Liver (tissue), 9 donors: ENCODE results near the gene NUDT16L1. TPM values are rescaled to one million over a fixed set of nuclear protein-coding genes. Genes with fewer than 3 reads are reported as not detected.
A peak's percentile ranks its signal among the peaks of the same experiment; 100 is the strongest.

Source experiments
- DNase-seq: peaks from one replicate; pipeline ENCODE4 v3.0.0-alpha.2; 2017; ENCODE audit warnings: low spot score
- H3K27ac ChIP-seq, 2 donors: one replicate each; pipeline ENCODE4 v1.7.0; 2013; ENCODE audit warnings: inconsistent platforms in 2 of 2, low read length in 2 of 2, control low read depth in 1 of 2, low read depth in 1 of 2, mild to moderate bottlenecking in 1 of 2
- H3K27me3 ChIP-seq, 4 donors: one replicate each; pipeline versions ENCODE4 v1.6.1 to v1.7.0; 2013; ENCODE audit warnings: low read length in 3 of 4, inconsistent platforms in 1 of 4, mild to moderate bottlenecking in 1 of 4, moderate library complexity in 1 of 4; ENCODE audit not compliant: control insufficient read depth in 4 of 4, insufficient read depth in 4 of 4
- H3K36me3 ChIP-seq, 4 donors: one replicate each; pipeline versions ENCODE4 v1.6.1 to v1.7.0; 2013; ENCODE audit warnings: low read length in 3 of 4, mild to moderate bottlenecking in 3 of 4, low read depth in 1 of 4, moderate library complexity in 1 of 4; ENCODE audit not compliant: control insufficient read depth in 4 of 4, insufficient read depth in 3 of 4
- H3K4me1 ChIP-seq, 4 donors: one replicate each; pipeline versions ENCODE4 v1.6.1 to v1.7.0; 2013; ENCODE audit warnings: low read length in 3 of 4, mild to moderate bottlenecking in 3 of 4, moderate library complexity in 1 of 4; ENCODE audit not compliant: control insufficient read depth in 4 of 4, insufficient read depth in 4 of 4
- H3K4me3 ChIP-seq, 3 donors: one replicate each; pipeline versions ENCODE4 v1.6.1 to v1.7.0; 2013; ENCODE audit warnings: low read length in 3 of 3, control low read depth in 1 of 3, low read depth in 1 of 3, mild to moderate bottlenecking in 1 of 3
- H3K9ac ChIP-seq, 2 donors: one replicate each; pipeline ENCODE4 v1.7.0; 2013; ENCODE audit warnings: low read length in 2 of 2, mild to moderate bottlenecking in 2 of 2, moderate library complexity in 2 of 2, control low read depth in 1 of 2, low read depth in 1 of 2
- H3K9me3 ChIP-seq, 4 donors: one replicate each; pipeline versions ENCODE4 v1.6.1 to v1.7.0; 2013; ENCODE audit warnings: low read length in 3 of 4; ENCODE audit not compliant: control insufficient read depth in 4 of 4
- ATF3 ChIP-seq: IDR thresholded peaks from 2 replicates; pipeline ENCODE4 v1.6.1; 2016; ENCODE audit warnings: antibody characterized with exemption
- EGR1 ChIP-seq, 2 donors: IDR thresholded peaks; 2 replicates each; pipeline ENCODE4 v1.6.1; 2016 to 2018; ENCODE audit warnings: antibody characterized with exemption in 2 of 2, low read depth in 2 of 2
- FOXA1 ChIP-seq: IDR thresholded peaks from 2 replicates; pipeline ENCODE4 v1.6.1; 2016; ENCODE audit warnings: antibody characterized with exemption
- FOXA2 ChIP-seq: IDR thresholded peaks from 2 replicates; pipeline ENCODE4 v1.6.1; 2016; ENCODE audit warnings: antibody characterized with exemption
- GABPA ChIP-seq, 2 donors: IDR thresholded peaks in 1 of 2; conservative IDR thresholded peaks in 1 of 2; 2 replicates each; pipeline ENCODE4 v1.6.1; 2016; ENCODE audit warnings: antibody characterized with exemption in 2 of 2, mild to moderate bottlenecking in 1 of 2, moderate library complexity in 1 of 2
- HNF4A ChIP-seq, 2 donors: conservative IDR thresholded peaks; 2 replicates each; pipeline ENCODE4 v1.6.1; 2016; ENCODE audit warnings: antibody characterized with exemption in 2 of 2, mild to moderate bottlenecking in 2 of 2
- HNF4G ChIP-seq: IDR thresholded peaks from 2 replicates; pipeline ENCODE4 v1.6.1; 2016; ENCODE audit warnings: antibody characterized with exemption
- JUND ChIP-seq, 2 donors: IDR thresholded peaks; 2 replicates each; pipeline ENCODE4 v1.6.1; 2016; ENCODE audit warnings: antibody characterized with exemption in 2 of 2
- NR2F2 ChIP-seq: IDR thresholded peaks from 2 replicates; pipeline ENCODE4 v1.6.1; 2016; ENCODE audit warnings: antibody characterized with exemption
- RAD21 ChIP-seq, 2 donors: IDR thresholded peaks; 2 replicates each; pipeline ENCODE4 v1.6.1; 2016; ENCODE audit warnings: antibody characterized with exemption in 2 of 2, mild to moderate bottlenecking in 2 of 2
- RXRA ChIP-seq, 2 donors: IDR thresholded peaks; 2 replicates each; pipeline ENCODE4 v1.6.1; 2017 to 2018; ENCODE audit warnings: antibody characterized with exemption in 2 of 2, mild to moderate bottlenecking in 1 of 2
- SP1 ChIP-seq: IDR thresholded peaks from 2 replicates; pipeline ENCODE4 v1.6.1; 2018; ENCODE audit warnings: antibody characterized with exemption, mild to moderate bottlenecking
- TAF1 ChIP-seq: conservative IDR thresholded peaks from 2 replicates; pipeline ENCODE4 v1.6.1; 2016; ENCODE audit warnings: antibody characterized with exemption, mild to moderate bottlenecking
- YY1 ChIP-seq: IDR thresholded peaks from 2 replicates; pipeline ENCODE4 v1.6.1; 2016; ENCODE audit warnings: antibody characterized with exemption, mild to moderate bottlenecking
- WGBS: extraction: QIAGEN DNeasy Blood & Tissue Kit; methylation state at CpG from one replicate; pipeline ENCODE4 v1.1.7; 2013; 5-methylcytosine and 5-hydroxymethylcytosine counted together
- polyA plus RNA-seq, 2 donors: library from polyadenylated mRNA; stranded (reverse) in 1 of 2; unstranded in 1 of 2; fragments of 200-250 nt in 1 of 2; fragments of >200 nt in 1 of 2; fragmentation: Nextera tagmentation in 1 of 2; extraction: Ambion mirVana in 1 of 2; gene quantifications; one replicate each; pipeline versions ENCODE4 v1.2.1 to v1.2.3, GENCODE V29; 2013 to 2015
- total RNA-seq, 2 donors: library from RNA; depleted of rRNA; stranded (reverse); fragments of >200 nt; gene quantifications; one replicate each; pipeline ENCODE4 v1.2.3, GENCODE V29; 2014
- TF ChIP-seq, protein P1 (sequence below): IDR thresholded peaks from 2 replicates; pipeline ENCODE4 v1.6.1; 2016; ENCODE audit warnings: antibody characterized with exemption
- TF ChIP-seq, protein P2 (sequence below): IDR thresholded peaks from 2 replicates; pipeline ENCODE4 v1.6.1; 2016; ENCODE audit warnings: antibody characterized with exemption
- TF ChIP-seq, protein P3 (sequence below): IDR thresholded peaks from 2 replicates; pipeline ENCODE4 v1.6.1; 2016; ENCODE audit warnings: antibody characterized with exemption, mild to moderate bottlenecking
- TF ChIP-seq, protein P4 (sequence below): fragments of 150-350 bp; IDR thresholded peaks from 2 replicates; pipeline ENCODE4 v1.5.1; 2017; ENCODE audit warnings: improper control_type of control experiment, low read depth, low read length; ENCODE audit not compliant: missing input control
- donor health status: healthy.
- donor health status: healthy.
- donor health status: healthy.
- donor health status: healthy.
- donor health status: healthy.

The NUDT16L1 gene
- total and polyA plus RNA-seq, 4 donors = 22.4 to 43.4 (median 36.3) TPM

- Histone ChIP-seq H3K4me3 (no peak overlapping the region), H3K27ac (peak overlapping the region; percentile 42 to 54), H3K36me3 (peaks cover 12 to 44% (median 23%) of the 10 kb centered on the region in 4 donors), H3K4me1 (peaks cover 0 to 23% (median 11%) of the 10 kb centered on the region in 4 donors), H3K27me3 (no peaks in the 10 kb centered on the region), H3K9me3 (no peaks in the 10 kb centered on the region), H3K9ac (no peak overlapping the region)
- WGBS = 86% methylated on average over 17 of the region's 17 CpGs
- DNase-seq = no peak
- TF ChIP-seq, protein P1, sequence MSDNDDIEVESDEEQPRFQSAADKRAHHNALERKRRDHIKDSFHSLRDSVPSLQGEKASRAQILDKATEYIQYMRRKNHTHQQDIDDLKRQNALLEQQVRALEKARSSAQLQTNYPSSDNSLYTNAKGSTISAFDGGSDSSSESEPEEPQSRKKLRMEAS = no peak
Observed at GRCh38 chr16:4701791-4702465, 8.6 kb downstream of the NUDT16L1 start.

- no peak overlapping the region for H3K4me3 ChIP-seq
- peaks cover 12 to 44% (median 23%) of the 10 kb centered on the region in 4 donors for H3K36me3 ChIP-seq
- no peak for DNase-seq
- 32% methylated on average over 7 of the region's 7 CpGs for WGBS
- H3K9ac ChIP-seq = peak overlapping the region in 1 of 2 donors; percentile 6
- H3K9me3 ChIP-seq = no peaks in the 10 kb centered on the region
- TF ChIP-seq NR2F2 (peak; percentile 45), HNF4G (no peak), TAF1 (no peak), FOXA2 (no peak), HNF4A (conservative IDR thresholded peaks at IDR 0.05) (peak; percentile 62 to 66), RXRA (IDR thresholded peaks at IDR 0.05) (peak; percentile 75 to 78), YY1 (peak; percentile 39), ATF3 (no peak), JUND (IDR thresholded peaks at IDR 0.05) (no peak), FOXA1 (no peak), SP1 (peak; percentile 77), EGR1 (IDR thresholded peaks at IDR 0.05; ENCODE audit: low read depth in 2 of 2) (peak in 1 of 2 donors; percentile 19), RAD21 (IDR thresholded peaks at IDR 0.05) (peak in 1 of 2 donors; percentile 48), GABPA (IDR thresholded peaks at IDR 0.05 in 1 of 2, conservative IDR thresholded peaks at IDR 0.05 in 1 of 2) (no peak)
- TF ChIP-seq, protein P1 = no peak
- TF ChIP-seq, protein P2, sequence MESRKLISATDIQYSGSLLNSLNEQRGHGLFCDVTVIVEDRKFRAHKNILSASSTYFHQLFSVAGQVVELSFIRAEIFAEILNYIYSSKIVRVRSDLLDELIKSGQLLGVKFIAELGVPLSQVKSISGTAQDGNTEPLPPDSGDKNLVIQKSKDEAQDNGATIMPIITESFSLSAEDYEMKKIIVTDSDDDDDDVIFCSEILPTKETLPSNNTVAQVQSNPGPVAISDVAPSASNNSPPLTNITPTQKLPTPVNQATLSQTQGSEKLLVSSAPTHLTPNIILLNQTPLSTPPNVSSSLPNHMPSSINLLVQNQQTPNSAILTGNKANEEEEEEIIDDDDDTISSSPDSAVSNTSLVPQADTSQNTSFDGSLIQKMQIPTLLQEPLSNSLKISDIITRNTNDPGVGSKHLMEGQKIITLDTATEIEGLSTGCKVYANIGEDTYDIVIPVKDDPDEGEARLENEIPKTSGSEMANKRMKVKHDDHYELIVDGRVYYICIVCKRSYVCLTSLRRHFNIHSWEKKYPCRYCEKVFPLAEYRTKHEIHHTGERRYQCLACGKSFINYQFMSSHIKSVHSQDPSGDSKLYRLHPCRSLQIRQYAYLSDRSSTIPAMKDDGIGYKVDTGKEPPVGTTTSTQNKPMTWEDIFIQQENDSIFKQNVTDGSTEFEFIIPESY = no peak
- TF ChIP-seq, protein P3, sequence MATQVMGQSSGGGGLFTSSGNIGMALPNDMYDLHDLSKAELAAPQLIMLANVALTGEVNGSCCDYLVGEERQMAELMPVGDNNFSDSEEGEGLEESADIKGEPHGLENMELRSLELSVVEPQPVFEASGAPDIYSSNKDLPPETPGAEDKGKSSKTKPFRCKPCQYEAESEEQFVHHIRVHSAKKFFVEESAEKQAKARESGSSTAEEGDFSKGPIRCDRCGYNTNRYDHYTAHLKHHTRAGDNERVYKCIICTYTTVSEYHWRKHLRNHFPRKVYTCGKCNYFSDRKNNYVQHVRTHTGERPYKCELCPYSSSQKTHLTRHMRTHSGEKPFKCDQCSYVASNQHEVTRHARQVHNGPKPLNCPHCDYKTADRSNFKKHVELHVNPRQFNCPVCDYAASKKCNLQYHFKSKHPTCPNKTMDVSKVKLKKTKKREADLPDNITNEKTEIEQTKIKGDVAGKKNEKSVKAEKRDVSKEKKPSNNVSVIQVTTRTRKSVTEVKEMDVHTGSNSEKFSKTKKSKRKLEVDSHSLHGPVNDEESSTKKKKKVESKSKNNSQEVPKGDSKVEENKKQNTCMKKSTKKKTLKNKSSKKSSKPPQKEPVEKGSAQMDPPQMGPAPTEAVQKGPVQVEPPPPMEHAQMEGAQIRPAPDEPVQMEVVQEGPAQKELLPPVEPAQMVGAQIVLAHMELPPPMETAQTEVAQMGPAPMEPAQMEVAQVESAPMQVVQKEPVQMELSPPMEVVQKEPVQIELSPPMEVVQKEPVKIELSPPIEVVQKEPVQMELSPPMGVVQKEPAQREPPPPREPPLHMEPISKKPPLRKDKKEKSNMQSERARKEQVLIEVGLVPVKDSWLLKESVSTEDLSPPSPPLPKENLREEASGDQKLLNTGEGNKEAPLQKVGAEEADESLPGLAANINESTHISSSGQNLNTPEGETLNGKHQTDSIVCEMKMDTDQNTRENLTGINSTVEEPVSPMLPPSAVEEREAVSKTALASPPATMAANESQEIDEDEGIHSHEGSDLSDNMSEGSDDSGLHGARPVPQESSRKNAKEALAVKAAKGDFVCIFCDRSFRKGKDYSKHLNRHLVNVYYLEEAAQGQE = no peak
- TF ChIP-seq, protein P4, sequence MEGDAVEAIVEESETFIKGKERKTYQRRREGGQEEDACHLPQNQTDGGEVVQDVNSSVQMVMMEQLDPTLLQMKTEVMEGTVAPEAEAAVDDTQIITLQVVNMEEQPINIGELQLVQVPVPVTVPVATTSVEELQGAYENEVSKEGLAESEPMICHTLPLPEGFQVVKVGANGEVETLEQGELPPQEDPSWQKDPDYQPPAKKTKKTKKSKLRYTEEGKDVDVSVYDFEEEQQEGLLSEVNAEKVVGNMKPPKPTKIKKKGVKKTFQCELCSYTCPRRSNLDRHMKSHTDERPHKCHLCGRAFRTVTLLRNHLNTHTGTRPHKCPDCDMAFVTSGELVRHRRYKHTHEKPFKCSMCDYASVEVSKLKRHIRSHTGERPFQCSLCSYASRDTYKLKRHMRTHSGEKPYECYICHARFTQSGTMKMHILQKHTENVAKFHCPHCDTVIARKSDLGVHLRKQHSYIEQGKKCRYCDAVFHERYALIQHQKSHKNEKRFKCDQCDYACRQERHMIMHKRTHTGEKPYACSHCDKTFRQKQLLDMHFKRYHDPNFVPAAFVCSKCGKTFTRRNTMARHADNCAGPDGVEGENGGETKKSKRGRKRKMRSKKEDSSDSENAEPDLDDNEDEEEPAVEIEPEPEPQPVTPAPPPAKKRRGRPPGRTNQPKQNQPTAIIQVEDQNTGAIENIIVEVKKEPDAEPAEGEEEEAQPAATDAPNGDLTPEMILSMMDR = no peak
- peak overlapping the region; percentile 47 to 75 for H3K27ac ChIP-seq
- no peaks in the 10 kb centered on the region for H3K27me3 ChIP-seq
- peaks cover 0 to 21% (median 11%) of the 10 kb centered on the region in 4 donors for H3K4me1 ChIP-seq
Observed at GRCh38 chr16:4702466-4702808, 9.1 kb downstream of the NUDT16L1 start.
